ENCODE results near the gene PKD1L1.
"Not testable (repeated sequence)": the region's sequence is repeated elsewhere in the genome, so short reads cannot be mapped to it uniquely, and the experiment has no call there.

PKD1L1 gene

GRCh38 chr7:47762746-47763062, 185.6 kb downstream of the PKD1L1 start:
- no peak for DNase-seq (ENCODE audit: low spot score)

GRCh38 chr7:47762207-47762606, 186.1 kb downstream of the PKD1L1 start:
- no peak for DNase-seq (ENCODE audit: low spot score)

GRCh38 chr7:47759056-47759706, 189.1 kb downstream of the PKD1L1 start:
- DNase-seq (ENCODE audit: low spot score) = peak; percentile 42

GRCh38 chr7:47758546-47758945, 189.7 kb downstream of the PKD1L1 start:
- DNase-seq (ENCODE audit: low spot score) = no peak

GRCh38 chr7:47757921-47758411, 190.3 kb downstream of the PKD1L1 start:
- peak; percentile 37 for DNase-seq (ENCODE audit: low spot score)

- no peak for DNase-seq (ENCODE audit: low spot score)
These were observed 191.6 kb downstream of the PKD1L1 start for GRCh38 chr7:47756636-47757035.

- DNase-seq (ENCODE audit: low spot score) = no peak
These were observed 193.0 kb downstream of the PKD1L1 start for GRCh38 chr7:47755248-47755647.

- DNase-seq (ENCODE audit: low spot score) = not testable (repeated sequence)
These were observed 196.5 kb downstream of the PKD1L1 start for GRCh38 chr7:47751724-47752123.

- no peak for DNase-seq (ENCODE audit: low spot score)
These were observed 197.2 kb downstream of the PKD1L1 start for GRCh38 chr7:47751043-47751442.

GRCh38 chr7:47748041-47748440, 200.2 kb downstream of the PKD1L1 start:
- no peak for DNase-seq (ENCODE audit: low spot score)

- no peak for DNase-seq (ENCODE audit: low spot score)
These were observed 201.1 kb downstream of the PKD1L1 start for GRCh38 chr7:47747160-47747559.

GRCh38 chr7:47746468-47746867, 201.8 kb downstream of the PKD1L1 start:
- DNase-seq (ENCODE audit: low spot score) = no peak

GRCh38 chr7:47744883-47745282, 203.4 kb downstream of the PKD1L1 start:
- DNase-seq (ENCODE audit: low spot score) = no peak

GRCh38 chr7:47743965-47744591, 204.2 kb downstream of the PKD1L1 start:
- DNase-seq (ENCODE audit: low spot score) = no peak

- no peak for DNase-seq (ENCODE audit: low spot score)
These were observed 206.3 kb downstream of the PKD1L1 start for GRCh38 chr7:47741984-47742383.

- no peak for DNase-seq (ENCODE audit: low spot score)
These were observed 208.4 kb downstream of the PKD1L1 start for GRCh38 chr7:47739891-47740290.

- DNase-seq (ENCODE audit: low spot score) = no peak
These were observed 208.9 kb downstream of the PKD1L1 start for GRCh38 chr7:47739301-47739875.

GRCh38 chr7:47738563-47739166, 209.6 kb downstream of the PKD1L1 start:
- no peak for DNase-seq (ENCODE audit: low spot score)

GRCh38 chr7:47737601-47738000, 210.7 kb downstream of the PKD1L1 start:
- no peak for DNase-seq (ENCODE audit: low spot score)

GRCh38 chr7:47735431-47736345, 212.6 kb downstream of the PKD1L1 start:
- no peak for DNase-seq (ENCODE audit: low spot score)

GRCh38 chr7:47734949-47735291, 213.3 kb downstream of the PKD1L1 start:
- DNase-seq (ENCODE audit: low spot score) = no peak

- DNase-seq (ENCODE audit: low spot score) = no peak
These were observed 213.8 kb downstream of the PKD1L1 start for GRCh38 chr7:47734287-47734948.

Measured in COLO829 (cell line).